GM18873 (cell line): Measurements from ENCODE around the gene TSC22D1.

Experiments
- ATAC-seq: cut with Tn5 transposase; IDR thresholded peaks from one replicate; pipeline ENCODE4 v1.9.1; 2021; ENCODE audit warnings: mild to moderate bottlenecking, moderate library complexity, moderate number of reproducible peaks; ENCODE audit not compliant: unreplicated experiment, low FRiP score

Gene TSC22D1

DNA sequence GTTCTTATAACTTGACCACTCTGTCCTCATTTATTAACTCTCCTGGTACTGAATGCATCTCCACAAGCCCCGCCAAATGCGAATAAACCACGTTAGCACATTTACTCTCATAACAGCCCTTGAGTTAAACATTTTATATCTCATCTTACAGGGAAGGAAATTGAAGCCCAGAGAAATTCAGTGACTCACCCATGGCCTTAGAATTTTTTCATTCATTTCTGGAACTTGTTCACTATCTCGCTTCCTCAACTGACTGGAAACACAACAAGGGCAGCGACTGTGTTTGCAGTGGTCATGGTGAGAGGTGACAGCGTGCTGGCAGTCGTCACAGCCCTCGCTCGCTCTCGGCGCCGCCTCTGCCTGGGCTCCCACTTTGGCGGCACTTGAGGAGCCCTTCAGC lies 163.0 kb downstream of the TSC22D1 start:
- no peak for ATAC-seq

DNA sequence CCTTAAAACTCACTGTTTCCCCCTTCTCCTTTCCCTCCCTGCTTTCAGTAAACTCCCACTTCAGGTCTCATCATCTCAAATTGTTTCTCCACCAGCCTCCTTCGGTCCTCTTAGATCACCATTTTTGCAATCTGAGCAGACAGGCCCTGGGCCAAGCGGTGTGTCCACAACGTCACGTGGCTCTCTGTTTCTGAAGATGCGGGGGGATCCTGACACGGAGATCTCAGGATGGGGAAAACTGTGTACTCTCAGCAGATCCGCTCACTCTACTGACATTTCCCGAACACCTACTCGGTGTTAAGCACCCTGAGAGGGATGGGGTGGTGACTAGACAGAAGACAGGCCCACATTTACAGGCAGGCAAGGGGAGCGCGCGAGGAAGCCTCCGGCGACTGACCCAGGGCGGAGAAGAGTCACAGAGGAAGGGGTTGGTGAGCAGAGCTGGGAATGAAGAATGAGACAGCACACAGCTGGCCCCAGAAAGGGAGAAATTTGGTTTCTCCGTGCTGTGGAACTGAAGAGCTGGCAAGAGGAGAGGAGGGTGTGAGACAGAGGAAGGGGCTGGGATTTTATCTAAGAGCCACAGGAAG lies 163.7 kb downstream of the TSC22D1 start:
- no peak for ATAC-seq

DNA sequence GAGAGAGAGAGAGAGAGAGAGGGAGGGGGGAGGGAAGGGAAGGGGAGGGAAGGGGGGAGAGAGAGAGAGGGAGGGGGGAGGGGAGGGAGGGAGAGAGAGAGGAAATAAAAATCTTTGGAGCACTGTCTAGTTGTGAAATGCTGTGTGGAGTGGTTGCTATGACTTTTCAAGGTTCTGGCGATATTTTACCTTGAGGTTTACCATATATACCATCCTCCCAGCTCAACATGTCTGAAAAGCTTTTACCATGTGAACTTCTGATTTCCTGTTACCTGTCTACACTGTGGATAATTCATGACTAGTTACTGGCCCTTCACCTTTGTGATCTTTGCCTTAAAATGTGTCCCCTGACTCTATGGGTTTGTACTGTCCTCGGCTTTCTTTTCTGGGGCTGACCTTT lies 164.3 kb downstream of the TSC22D1 start:
- no peak for ATAC-seq

DNA sequence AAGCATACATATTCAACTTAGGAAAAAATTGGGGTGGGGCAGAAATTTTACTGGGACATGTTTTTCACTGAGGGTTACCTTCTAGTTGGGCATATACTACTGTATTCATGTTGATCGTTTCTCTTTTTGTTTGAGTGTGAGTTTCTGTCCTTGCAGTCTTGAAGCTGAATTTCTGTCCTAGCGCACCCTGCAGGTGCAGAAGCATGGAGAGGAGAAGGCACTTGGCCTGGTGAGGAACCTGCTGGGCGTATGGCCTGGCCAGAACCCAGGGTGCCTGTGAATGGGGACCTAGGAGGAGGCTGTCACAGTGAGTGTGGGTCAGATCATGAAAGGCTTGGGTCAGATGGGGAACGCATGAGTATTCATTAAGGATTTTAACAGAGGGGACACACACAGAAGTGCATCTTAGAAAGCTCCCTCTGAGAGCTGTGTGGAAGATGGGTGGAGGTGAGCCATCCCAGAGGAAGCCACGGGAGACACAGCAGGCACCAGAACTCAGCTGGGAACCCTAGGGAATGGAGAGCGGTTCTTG lies 165.7 kb downstream of the TSC22D1 start:
- no peak for ATAC-seq

DNA sequence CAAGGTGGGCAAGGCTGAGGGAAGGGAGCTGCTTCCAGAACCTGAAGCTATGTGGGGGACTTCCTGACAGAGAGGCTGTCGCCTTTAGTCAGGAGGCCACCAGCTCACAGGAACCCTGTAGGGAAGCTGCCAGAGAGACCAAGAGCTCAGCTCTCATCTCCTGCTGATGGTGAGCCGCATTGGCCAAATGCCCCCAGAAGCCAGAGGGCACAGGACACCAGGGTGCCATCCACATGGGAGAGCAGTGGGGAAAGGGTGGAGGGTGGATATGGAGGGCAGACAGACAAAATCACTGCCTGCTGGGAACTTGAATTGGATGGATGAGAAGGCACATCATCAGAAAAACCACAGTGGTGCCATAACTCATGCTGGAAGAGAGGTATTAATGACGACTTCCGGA lies 166.5 kb downstream of the TSC22D1 start:
- ATAC-seq, result no peak

DNA sequence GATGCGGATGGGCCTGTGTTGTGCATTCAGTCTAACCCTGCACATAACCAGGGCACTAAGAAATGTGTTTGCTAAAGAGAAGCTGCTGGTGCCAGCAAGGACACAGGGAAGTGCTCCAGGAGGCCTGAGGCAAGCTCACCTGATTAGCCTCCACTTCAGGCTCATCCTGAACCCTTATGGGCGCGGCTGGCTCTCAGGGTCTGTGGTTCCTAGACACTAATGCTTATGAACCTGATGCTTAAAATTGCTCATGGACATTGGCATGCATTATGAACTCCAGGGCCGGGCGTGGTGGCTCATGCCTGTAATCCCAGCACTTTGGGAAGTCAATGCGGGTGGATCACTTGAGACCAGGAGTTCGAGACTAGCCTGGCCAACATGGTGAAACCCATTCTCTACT lies 168.2 kb downstream of the TSC22D1 start:
- no peak for ATAC-seq

DNA sequence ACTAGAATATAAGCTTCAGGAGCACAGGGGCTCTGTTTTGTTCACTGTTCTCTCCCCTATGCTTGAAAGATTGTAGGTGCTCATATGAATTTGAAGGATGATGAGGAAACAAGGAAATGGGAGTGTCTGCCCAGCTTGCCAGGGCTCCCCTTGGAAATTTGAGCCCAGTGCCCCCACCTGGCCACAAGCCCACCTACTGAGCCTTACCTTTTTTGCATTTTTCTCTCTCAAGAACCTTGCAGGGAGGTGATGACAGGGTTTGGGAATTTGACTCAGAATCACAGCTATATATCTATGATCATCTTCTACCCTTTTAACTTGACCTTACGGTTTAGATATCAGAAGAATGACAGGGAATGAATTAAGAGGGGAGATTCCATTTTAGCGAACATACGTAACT lies 168.8 kb downstream of the TSC22D1 start:
- ATAC-seq, result no peak

DNA sequence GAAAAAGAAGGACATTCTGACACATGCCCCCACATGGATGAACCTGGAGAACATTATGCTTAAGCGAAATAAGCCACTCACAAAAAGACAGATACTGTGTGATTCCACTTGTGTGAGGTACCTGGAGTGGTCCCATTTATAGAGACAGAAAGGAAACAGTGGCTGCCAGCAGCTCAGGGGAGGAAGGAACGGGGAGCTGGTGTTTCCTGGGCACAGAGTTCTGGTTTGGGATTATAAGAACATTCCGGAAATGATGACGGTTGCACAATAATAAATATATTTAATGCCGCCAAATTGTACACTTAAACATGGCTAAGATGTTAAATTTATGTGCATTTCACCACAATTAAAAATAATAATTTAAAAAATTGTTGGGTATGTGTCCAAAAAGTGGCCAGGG lies 169.5 kb downstream of the TSC22D1 start:
- no peak for ATAC-seq

DNA sequence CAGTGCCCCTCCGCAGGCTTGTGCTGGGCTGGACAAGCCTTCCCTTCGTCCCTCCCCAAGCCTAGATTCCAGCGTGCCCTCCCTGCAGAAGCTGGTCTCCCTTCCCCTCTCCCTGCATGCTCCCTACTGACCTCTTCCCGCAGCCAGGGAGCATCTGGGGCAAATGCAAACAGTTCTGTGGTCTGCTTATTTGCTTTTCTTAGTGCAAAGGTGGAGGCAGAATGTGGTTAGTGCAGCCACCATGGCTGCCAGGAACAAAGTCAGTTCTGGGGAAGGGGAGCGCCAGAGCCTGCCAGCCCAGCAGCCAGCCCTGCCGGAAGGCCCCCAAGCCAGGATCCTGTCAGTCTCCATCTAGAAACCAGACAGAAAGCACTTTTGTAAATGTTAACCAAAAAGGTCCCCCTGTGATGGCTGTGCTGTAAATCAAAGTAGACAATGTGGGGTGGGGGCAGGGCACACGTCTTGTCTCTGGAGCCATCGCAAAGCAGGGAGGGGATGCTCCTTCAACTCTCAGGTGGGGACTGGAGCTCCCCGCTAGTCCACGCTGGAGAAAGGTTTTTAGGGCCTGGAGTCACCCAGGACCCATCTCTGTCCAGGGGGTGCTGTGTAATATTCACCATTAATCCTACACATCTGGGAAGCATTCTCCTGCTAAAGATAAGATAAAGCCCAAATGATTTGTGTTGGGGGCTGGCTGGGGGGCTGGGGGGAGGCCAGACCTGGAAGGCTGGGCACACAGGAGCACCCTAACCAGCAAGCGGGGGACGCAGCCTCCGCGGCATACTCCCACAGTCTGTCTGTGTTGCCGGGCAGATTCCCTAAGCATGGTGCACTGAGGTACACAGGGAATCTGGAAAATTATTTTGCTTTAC lies 171.6 kb downstream of the TSC22D1 start:
- no peak for ATAC-seq

DNA sequence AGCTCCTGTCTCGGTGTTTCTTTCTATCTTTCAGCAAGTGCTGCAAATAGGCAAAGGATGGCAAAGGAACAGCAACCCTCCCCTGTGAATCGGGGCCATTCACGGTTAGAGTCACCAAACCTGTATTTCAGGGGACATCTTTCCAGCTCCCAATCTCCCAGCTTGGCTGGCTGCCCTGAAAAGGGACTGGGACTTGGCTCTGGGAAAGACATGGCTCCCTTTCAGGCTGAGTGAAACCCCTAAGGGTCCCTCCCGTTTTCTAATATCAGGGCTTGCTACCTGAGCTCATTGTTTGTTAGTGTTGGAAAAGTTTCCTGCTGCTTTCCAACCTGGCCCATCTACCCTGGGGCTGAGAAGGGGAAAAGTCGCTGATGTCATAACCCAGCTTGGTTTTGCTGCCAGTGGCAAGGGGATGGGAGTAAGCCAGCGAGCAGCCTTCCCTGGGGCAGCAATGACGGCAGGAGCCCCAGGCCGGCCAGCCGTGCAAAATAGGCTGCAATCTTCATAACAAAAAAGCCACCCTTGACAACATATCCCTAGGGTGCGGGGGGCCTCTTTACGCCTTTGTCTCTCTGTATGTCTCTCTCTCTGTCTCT lies 172.6 kb downstream of the TSC22D1 start:
- ATAC-seq, result no peak

DNA sequence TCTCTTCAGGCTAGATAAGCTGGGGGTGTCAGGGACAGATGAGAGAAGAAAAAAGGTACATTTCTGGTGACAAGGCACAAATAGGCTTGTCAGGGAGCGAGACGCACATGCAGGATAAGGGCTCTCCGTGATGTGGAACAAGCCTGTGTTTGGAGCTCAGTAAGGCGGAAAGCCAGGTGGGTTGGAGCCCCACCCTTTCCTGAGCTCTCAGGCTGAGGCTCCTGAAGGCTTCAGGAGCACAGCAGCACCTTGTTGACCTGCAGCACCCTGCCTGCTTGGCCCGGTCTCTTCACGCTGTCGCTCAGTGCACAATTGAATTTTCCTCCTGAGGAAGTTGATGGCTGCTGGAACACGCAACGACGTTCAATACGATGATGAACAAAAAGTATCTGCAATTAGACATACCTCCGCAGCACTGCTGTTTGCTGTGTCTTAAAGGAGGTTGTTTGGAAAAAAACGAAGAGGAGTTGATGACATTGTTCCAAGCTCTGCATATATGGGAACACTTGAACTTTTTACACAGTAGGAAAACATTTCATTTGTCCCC lies 173.2 kb downstream of the TSC22D1 start:
- ATAC-seq, result no peak

DNA sequence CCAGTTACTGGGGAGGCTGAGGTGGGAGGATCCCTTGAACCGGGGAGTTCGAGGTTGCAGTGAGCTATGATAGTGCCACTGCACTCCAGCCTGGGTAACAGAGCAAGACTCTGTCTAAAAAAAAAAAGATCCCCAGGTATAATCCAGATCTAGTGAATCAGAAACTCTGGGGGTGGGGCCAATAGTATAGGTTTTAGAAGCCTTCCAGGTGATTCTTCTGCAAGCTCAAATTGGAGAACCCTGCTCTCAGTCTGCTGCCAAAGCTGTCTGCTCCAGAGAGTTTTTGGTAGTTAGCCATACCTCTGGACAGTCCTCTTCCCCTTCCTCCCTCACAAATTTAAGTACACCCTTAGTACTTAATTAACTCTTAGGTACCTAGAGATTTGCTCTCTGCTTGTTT lies 174.6 kb downstream of the TSC22D1 start:
- ATAC-seq, result no peak

DNA sequence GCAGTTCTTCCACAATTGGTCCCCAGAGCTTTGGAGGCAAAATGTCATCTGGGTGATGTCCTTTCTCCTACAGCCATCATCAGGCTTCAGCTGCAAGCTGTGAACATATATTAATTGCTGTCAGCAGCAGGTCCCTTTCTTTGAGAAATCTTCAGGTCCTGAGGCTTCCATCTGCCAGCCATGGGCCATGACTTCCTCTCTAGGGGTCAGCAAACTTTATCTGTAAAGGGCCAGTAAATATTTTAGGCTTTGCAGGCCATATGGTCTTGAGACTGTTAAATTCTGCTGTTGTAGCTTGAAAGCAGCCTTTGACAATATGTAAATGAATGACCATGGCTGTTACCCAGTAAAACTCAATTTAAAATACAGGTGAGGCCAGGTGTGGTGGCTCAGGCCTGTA lies 175.4 kb downstream of the TSC22D1 start:
- no peak for ATAC-seq

DNA sequence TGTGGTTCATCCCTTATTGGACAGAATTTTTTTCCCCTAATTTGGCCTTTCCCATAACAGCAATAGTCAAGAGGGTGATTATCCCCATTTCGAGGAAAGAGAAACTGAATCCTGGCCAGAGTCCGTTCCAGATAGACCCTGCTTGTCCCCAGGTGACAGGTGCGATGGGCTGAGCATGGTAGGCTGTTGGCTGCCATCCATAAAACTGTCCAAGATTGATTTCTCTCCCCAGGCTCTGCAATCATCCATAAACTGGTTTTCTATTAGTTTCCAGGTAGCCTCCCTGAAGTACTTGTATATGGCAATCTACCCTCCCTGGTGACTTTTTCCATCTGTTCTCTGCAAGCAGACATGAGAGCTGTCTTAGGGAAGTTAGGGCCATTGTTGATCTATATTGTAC lies 177.1 kb downstream of the TSC22D1 start:
- ATAC-seq, result no peak

DNA sequence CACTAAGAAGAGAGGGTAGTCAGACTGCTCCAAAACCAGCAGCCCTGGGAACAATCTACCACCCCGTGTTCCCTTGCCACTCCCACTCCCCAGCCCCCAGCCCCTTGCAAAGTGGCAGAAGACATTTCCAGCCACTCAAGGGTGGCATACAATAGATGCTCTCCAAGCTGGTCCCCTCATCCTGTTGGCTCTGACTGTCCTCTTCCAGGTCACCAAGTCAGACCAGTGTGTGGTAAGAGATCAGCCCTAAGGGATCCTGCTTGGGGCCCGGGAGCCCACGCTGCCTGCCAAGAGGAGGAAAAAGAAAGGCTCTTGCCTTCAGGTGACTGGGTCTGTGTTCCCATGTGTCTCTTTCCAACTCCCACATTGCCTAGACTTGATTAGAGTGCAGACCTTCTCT lies 177.5 kb downstream of the TSC22D1 start:
- no peak for ATAC-seq

DNA sequence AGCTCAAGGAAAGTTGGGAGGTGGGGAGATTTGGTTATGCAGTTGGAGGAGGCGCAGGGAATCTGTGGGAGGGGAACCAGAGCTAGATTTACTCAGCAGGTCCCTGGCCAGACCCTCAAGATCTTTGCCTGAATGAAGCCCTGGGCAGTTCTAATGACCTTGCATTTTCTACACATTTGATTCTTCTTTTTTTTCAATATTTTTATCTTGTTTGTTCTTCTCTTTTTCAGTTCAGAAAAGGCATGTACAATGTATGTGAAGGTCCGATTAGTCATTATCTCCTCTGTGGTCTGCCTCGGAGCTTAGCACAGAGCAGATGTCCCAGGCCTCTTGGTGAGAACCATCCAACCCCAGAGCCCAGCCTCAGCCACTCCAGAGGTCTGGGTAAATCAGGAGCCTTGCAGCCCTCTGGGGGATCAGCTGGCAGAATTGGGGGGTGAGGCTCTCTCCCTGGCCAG lies 178.3 kb downstream of the TSC22D1 start:
- ATAC-seq, result no peak

DNA sequence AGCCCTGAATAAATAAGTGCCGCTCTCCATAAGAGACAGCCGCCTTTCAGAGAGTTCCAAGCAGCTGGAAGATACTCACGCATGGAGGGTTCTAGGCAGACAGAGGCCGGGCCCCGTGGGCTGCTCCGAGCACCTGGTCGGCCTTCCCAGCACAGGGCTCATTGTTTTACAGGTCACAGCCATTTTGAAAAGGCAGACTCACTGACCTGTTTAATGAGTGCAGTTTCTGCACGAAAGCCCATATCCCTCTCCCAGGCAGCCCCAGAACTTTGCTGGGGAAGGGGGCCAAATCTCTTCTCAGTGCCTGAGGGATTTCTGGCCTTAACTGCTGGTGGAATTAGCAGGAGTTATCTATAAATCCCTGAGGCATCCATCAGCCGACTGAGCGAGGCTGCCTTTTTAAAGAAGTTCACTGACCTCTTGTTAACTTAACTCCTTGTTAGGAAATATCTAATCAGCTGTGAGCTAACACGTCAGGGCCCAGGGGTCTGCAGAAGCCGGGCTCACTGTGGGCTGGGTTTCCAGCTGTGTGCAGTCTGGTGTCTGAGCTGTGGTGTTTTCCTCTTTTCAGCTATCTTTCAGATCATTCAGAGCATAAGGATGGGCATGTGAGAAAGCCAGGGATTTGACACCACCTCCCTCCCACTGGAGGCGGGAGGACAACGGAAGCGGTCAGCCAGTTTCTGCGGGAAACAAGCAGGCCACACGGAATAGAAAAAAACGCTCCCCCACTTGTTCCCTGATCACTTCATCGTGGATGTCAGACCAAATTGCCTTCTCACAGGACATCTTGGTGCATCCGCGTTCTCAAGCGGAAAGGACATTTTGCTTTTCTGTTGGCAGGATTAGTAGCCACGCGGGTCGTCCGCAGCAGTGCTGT lies 179.2 kb downstream of the TSC22D1 start:
- no peak for ATAC-seq

DNA sequence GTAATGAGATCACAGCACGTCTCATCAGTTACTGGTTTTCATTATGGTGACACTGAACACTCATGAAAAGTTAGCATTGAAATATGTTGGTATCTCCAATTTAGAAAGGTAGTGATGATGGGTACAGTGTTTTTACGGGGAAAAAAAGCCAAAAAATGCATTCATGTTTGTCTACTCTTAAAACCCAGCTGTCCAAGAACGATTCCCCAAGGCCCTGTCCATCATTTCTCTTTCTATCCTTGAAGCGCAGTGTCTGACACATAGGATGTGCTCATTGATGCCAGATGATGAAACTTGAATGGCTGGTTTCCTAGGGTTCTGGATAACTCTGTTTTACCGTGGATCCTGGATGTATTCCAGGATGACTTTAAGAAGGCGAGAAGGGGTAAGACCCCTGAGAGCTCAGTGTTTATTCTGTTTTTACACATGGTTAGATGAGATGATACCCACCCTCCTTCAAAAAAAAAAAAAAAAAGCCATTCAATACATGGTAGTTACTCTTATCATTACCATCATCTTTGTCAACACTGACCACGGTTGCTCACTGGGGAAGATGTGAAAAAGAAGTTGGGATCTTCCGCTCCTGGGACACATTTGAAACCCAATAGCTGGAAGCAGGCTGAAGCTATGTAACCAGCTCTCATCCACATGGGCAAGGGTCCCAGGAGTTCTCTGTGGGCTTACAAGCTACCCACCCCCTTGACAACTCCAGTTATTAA lies 180.0 kb downstream of the TSC22D1 start:
- no peak for ATAC-seq

DNA sequence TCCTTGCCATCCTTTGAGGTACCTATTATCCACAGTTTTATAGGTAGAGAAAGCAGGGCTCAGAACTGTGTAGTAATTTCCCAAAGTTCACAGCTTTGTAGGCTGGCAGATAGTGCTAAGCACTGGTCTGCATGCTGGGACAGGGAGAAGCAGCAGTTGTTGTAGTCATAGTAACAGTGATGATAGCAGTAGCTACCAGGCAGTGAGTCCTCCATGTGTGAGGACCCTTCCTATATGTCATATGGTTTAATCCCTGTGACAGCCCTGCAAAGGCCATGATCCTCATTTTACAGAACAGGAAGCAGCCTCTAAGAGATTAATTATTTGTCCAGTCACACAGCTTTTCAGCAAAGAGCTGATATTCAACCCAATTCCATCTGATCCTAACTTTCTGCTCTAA lies 181.5 kb downstream of the TSC22D1 start:
- ATAC-seq, result no peak

DNA sequence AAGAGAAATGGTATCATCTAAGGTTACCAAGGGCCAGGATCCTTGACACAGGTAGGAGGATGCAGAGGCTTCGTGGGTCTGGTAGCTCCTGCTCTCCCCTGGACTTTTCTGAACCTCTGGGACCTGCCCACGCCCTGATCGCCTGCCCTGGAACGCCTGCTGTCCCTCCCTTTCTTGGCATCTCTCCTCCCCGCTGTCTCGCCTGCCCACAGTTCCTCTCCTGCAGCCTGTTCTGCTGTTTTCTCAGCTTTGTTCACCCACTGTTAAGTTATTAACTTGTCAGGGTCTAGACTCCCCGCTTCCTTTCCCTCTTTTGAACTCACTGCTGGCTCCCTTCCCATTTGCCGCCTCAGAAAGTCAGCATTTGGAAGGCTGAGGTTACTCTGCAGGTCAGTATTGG lies 182.7 kb downstream of the TSC22D1 start:
- no peak for ATAC-seq
